HG03108 (cell line): ENCODE data around the gene TIMM21.

ENCODE experiments used
- ATAC-seq: cut with Tn5 transposase; IDR thresholded peaks from one replicate; pipeline ENCODE4 v1.9.1; 2021; ENCODE audit warnings: moderate library complexity; ENCODE audit not compliant: unreplicated experiment

TIMM21 gene

GRCh38 chr18:74147779-74148542 is at the start of gene TIMM21, which contains the start of gene FBXO15:
TSS of gene TIMM21 (plus strand) at chr18:74148523. CDS start at chr18:74148809, 286 bp downstream.
TSS of gene FBXO15 (minus strand) at chr18:74147834. CDS start at chr18:74147785, 49 bp downstream.
- peak; percentile 93 for ATAC-seq

GRCh38 chr18:74108460-74108859 is 39.9 kb upstream of the TIMM21 start:
- no peak for ATAC-seq

GRCh38 chr18:74110149-74110548 is 38.2 kb upstream of the TIMM21 start:
- no peak for ATAC-seq

- no peak for ATAC-seq
Measured at GRCh38 chr18:74110976-74111375, 37.3 kb upstream of the TIMM21 start.

GRCh38 chr18:74113711-74114110 is 34.6 kb upstream of the TIMM21 start:
- ATAC-seq: no peak

GRCh38 chr18:74114116-74114515 is 34.2 kb upstream of the TIMM21 start:
- no peak for ATAC-seq

- no peak for ATAC-seq
Measured at GRCh38 chr18:74115046-74115445, 33.3 kb upstream of the TIMM21 start.

GRCh38 chr18:74116633-74117554 is 31.4 kb upstream of the TIMM21 start:
- no peak for ATAC-seq

GRCh38 chr18:74123200-74123599 is 25.1 kb upstream of the TIMM21 start:
- no peak for ATAC-seq

GRCh38 chr18:74124642-74125041 is 23.7 kb upstream of the TIMM21 start:
- ATAC-seq: no peak

GRCh38 chr18:74126684-74127655 is 21.4 kb upstream of the TIMM21 start:
- ATAC-seq: no peak

- ATAC-seq: no peak
Measured at GRCh38 chr18:74128159-74128558, 20.2 kb upstream of the TIMM21 start.

GRCh38 chr18:74131124-74131523 is 17.2 kb upstream of the TIMM21 start:
- ATAC-seq: no peak

- no peak for ATAC-seq
Measured at GRCh38 chr18:74132201-74132600, 16.1 kb upstream of the TIMM21 start.

- no peak for ATAC-seq
Measured at GRCh38 chr18:74137920-74138538, 10.3 kb upstream of the TIMM21 start.

GRCh38 chr18:74139411-74139810 is 8.9 kb upstream of the TIMM21 start:
- ATAC-seq: no peak

GRCh38 chr18:74139888-74140287 is 8.4 kb upstream of the TIMM21 start:
- ATAC-seq: no peak

- no peak for ATAC-seq
Measured at GRCh38 chr18:74140582-74140981, 7.7 kb upstream of the TIMM21 start.

GRCh38 chr18:74141667-74142066 is 6.7 kb upstream of the TIMM21 start:
- ATAC-seq: no peak

- no peak for ATAC-seq
Measured at GRCh38 chr18:74142252-74142651, 6.1 kb upstream of the TIMM21 start.
